Measurements from ENCODE around the gene IER5L.
"Not testable (repeated sequence)": the region's sequence is repeated elsewhere in the genome, so short reads cannot be mapped to it uniquely, and the experiment has no call there.

IER5L gene

GRCh38 chr9:129138144-129138462 is 40.0 kb downstream of the IER5L start:
- no peak for DNase-seq

DNA sequence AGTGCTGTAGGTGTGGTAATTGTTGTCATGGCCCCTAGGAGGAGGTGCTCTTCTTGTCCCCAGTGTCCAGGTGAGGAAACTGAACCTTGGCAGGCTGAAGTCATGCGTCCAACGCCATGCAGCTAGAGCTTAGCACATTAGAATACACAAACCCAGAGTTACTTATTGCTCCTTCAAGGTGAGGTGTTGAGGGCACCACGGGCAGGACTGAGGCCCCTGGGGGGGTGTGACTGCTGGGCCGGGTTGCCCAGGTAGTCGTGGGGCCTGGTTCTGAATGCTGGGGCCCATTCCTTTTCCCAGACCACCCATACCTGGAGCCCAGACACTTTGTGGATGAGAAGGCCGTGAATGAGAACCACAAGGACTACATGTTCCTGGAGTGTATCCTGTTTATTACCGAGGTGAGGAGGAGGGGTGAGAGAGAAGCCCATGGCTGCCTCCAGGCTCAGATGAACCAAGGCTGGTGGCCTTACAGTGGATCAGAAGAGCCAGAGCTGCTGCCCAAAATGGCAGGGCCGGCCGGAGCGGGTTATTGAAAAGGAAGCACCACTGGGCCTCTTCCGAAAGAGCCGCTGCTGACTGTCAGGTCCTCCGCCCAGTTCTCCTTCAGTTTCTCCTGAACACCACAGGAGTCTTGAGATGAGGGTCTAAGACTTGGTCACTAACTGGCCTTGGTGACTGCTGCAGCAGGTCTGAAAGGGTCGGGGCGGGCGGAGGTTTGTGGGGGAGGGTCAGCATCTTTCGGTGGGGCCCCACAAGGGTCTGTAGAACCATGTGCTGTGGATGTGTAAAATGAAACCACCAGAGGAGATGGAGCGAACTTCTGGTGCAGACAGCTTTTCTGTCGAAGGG is 40.5 kb downstream of the IER5L start:
- DNase-seq, result no peak

- DNase-seq, result no peak
These were observed 41.5 kb downstream of the IER5L start for GRCh38 chr9:129136446-129137035.

DNA sequence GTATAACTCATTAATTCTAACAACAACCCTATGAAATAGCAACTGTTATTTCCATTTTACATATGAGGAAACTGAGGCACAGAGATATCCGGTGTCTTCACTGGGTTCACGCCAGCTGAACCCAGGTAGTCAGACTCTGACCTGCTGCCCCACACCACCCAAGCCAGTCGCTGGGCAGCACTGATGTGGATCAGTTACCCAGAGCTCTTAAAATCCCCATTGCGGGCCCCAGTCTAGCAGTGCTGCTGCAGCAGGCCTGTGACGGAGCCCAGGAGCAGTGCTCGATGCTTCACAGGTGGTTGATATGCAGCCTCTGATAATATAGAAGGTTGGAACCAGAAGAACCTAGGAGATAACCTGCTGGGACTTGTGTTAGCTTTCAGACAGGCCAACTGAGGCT is 42.6 kb downstream of the IER5L start:
- DNase-seq, result no peak

- DNase-seq, result no peak
These were observed 45.0 kb downstream of the IER5L start for GRCh38 chr9:129133082-129133481.

DNA sequence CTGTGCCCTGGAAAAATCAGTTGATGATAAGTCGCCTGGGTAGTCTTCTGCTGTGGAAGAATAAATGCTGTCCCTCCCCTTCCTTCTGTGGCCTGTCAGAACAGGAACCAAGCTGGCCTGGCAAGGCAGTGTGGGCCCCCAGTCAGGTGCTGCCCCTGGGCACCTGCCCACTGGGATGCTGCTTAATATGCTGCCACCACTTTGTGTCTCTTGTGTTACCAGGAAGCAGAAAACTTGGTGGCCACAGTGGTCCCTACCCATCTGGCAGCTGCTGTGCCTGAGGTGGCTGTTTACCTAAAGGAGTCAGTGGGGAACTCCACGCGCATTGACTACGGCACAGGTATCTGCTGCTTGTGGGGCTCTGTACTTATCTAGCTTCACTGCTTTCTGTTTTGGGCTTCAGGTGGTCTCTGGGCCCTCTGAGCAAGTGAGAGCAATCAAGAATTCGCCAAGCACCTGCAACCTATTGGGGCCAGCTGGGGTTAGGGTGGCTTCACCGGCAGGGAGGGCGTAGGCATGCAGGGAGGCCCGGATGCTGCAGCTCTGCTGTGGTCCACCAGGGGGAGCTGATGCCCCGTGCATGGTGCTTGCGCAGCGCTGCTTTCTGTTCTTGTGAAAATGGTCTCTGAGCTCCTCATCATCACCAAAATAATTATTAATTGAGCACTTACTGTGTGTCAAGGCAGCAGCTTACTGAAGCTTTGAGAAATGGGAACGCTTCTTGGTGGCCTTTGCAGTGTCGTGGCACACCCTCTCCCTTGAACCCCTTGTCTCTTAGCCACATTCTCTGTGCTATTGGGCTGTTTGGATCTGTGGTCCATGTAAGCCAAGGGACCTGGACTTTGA is 46.5 kb downstream of the IER5L start:
- DNase-seq, result peak; percentile 79 to 86 (median 83)

GRCh38 chr9:129130791-129131190 is 47.3 kb downstream of the IER5L start:
- DNase-seq, result no peak

GRCh38 chr9:129130271-129130670 is 47.8 kb downstream of the IER5L start:
- not testable (repeated sequence) for DNase-seq

- no peak for DNase-seq
These were observed 49.4 kb downstream of the IER5L start for GRCh38 chr9:129128689-129129088.

DNA sequence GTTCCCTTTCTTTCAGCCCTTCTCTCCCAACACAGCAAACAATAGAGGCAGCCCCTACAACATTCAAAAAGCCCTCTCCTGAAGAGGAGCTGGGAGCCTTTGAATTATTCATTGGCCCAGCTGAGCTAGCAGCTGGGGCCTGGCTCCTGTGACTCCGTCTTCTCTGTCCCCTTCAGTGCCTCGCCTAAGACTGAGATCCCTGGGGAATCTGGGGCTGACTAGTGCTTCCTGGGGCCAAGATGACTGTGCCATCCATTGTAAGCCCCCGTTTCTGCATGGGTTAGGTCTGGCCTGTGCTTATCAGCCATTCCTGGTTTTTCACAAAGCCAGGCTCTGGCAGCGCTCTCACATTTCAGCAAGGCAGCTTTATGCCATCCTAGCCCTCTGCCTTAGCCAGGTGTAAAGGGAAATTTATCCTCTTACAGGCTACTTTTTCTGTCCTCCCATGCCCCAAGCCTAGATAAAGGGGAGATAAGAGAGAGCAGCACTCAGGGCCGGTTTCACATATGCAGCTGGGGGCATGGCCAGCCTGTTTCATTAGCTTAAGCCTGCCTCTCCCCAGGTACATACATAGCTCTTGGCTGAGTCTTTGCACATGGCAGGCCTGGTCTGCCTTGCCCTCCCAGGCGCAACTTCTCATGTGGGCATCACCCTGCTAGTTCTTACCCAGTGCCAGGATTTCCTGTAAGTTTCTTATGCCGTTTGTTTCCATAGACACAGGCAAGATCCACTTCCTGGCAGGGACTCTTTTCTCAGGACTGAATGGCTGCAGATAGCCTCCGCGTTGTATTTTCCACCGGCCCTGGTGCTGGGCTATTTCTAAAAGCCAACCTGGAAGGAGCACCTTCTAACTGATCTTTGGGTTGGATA is 51.1 kb downstream of the IER5L start:
- no peak for DNase-seq

All from suppressor macrophage treated with lipopolysaccharide for 1 hour (primary cell).